Measurements from ENCODE around the gene GET4. TPM values are rescaled to one million over a fixed set of nuclear protein-coding genes. Genes with fewer than 3 reads are reported as not detected.

The GET4 gene
- total RNA-seq, 2 donors from 2014 or later, result 42.8 to 44.5 TPM

- Mint-ChIP-seq H3K4me1 (ENCODE audit: low read depth in 2 of 2) (peaks cover 48 to 63% of the 10 kb centered on the region in 2 donors), H3K27me3 (no peaks in the 10 kb centered on the region), H3K27ac (peak overlapping the region; percentile 39 to 47), H3K9me3 (no peaks in the 10 kb centered on the region), H3K36me3 (no peaks in the 10 kb centered on the region), H3K4me3 (peak overlapping the region; percentile 15)
- peak; percentile 41 for DNase-seq (ENCODE audit: low spot score)
- ATAC-seq, result no peak
Observed at GRCh38 chr7:927031-927671, 50.8 kb downstream of the GET4 start.

- Mint-ChIP-seq H3K4me1 (ENCODE audit: low read depth in 2 of 2) (peaks cover 48 to 54% of the 10 kb centered on the region in 2 donors), H3K27me3 (no peaks in the 10 kb centered on the region), H3K36me3 (no peaks in the 10 kb centered on the region), H3K9me3 (no peaks in the 10 kb centered on the region), H3K27ac (peak overlapping the region; percentile 77 to 93), H3K4me3 (peak overlapping the region; percentile 54)
- DNase-seq (ENCODE audit: low spot score), result peak; percentile 20
- ATAC-seq, result no peak
Observed at GRCh38 chr7:929311-929711, 53.0 kb downstream of the GET4 start.

- Mint-ChIP-seq H3K27me3 (no peaks in the 10 kb centered on the region), H3K9me3 (no peaks in the 10 kb centered on the region), H3K4me1 (ENCODE audit: low read depth in 2 of 2) (peaks cover 48 to 50% of the 10 kb centered on the region in 2 donors), H3K36me3 (no peaks in the 10 kb centered on the region), H3K4me3 (peak overlapping the region; percentile 20), H3K27ac (peak overlapping the region; percentile 77 to 93)
- ATAC-seq, result no peak
- peak; percentile 60 for DNase-seq (ENCODE audit: low spot score)
Observed at GRCh38 chr7:930975-931758, 54.8 kb downstream of the GET4 start.

GRCh38 chr7:931871-932650 lies 55.7 kb downstream of the GET4 start:
- DNase-seq (ENCODE audit: low spot score), result peak; percentile 59
- Mint-ChIP-seq H3K27me3 (no peaks in the 10 kb centered on the region), H3K36me3 (no peaks in the 10 kb centered on the region), H3K27ac (peak overlapping the region in 1 of 2 donors; percentile 93), H3K4me1 (ENCODE audit: low read depth in 2 of 2) (peaks cover 51 to 52% of the 10 kb centered on the region in 2 donors), H3K9me3 (no peaks in the 10 kb centered on the region), H3K4me3 (no peak overlapping the region)
- no peak for ATAC-seq

- DNase-seq (ENCODE audit: low spot score), result no peak
- H3K4me1 Mint-ChIP-seq (ENCODE audit: low read depth in 2 of 2), result peaks cover 46 to 47% of the 10 kb centered on the region in 2 donors
- H3K9me3 Mint-ChIP-seq, result no peaks in the 10 kb centered on the region
- no peak overlapping the region for H3K4me3 Mint-ChIP-seq
- H3K27ac Mint-ChIP-seq, result peak overlapping the region in 1 of 2 donors; percentile 61
- no peaks in the 10 kb centered on the region for H3K27me3 Mint-ChIP-seq
- H3K36me3 Mint-ChIP-seq, result no peaks in the 10 kb centered on the region
- ATAC-seq, result no peak
Observed at GRCh38 chr7:932651-932975, 56.3 kb downstream of the GET4 start.

GRCh38 chr7:934469-935163 lies 58.3 kb downstream of the GET4 start:
- no peaks in the 10 kb centered on the region for H3K27me3 Mint-ChIP-seq
- no peak overlapping the region for H3K27ac Mint-ChIP-seq
- H3K4me3 Mint-ChIP-seq, result no peak overlapping the region
- peak; percentile 54 for DNase-seq (ENCODE audit: low spot score)
- H3K4me1 Mint-ChIP-seq (ENCODE audit: low read depth in 2 of 2), result peaks cover 38 to 43% of the 10 kb centered on the region in 2 donors
- peaks cover under 1% of the 10 kb centered on the region for H3K36me3 Mint-ChIP-seq
- no peaks in the 10 kb centered on the region for H3K9me3 Mint-ChIP-seq
- no peak for ATAC-seq

GRCh38 chr7:935164-935873 lies 59.0 kb downstream of the GET4 start:
- H3K4me3 Mint-ChIP-seq, result no peak overlapping the region
- no peak overlapping the region for H3K27ac Mint-ChIP-seq
- no peaks in the 10 kb centered on the region for H3K27me3 Mint-ChIP-seq
- peaks cover 7% of the 10 kb centered on the region for H3K36me3 Mint-ChIP-seq
- ATAC-seq (no peak), DNase-seq (ENCODE audit: low spot score) (peak; percentile 60)
- H3K4me1 Mint-ChIP-seq (ENCODE audit: low read depth in 2 of 2), result peaks cover 38 to 43% of the 10 kb centered on the region in 2 donors
- no peaks in the 10 kb centered on the region for H3K9me3 Mint-ChIP-seq

GRCh38 chr7:935874-936385 lies 59.6 kb downstream of the GET4 start:
- peak overlapping the region; percentile 58 for H3K4me3 Mint-ChIP-seq
- H3K27me3 Mint-ChIP-seq, result no peaks in the 10 kb centered on the region

GRCh38 chr7:936386-937054 lies 60.2 kb downstream of the GET4 start:
- Mint-ChIP-seq H3K4me3 (peak overlapping the region; percentile 58), H3K4me1 (ENCODE audit: low read depth in 2 of 2) (peaks cover 39 to 44% of the 10 kb centered on the region in 2 donors), H3K9me3 (peaks cover 3% of the 10 kb centered on the region), H3K36me3 (peaks cover 19% of the 10 kb centered on the region), H3K27me3 (no peaks in the 10 kb centered on the region), H3K27ac (peak overlapping the region; percentile 75 to 90)
- peak; percentile 72 to 86 for ATAC-seq
- DNase-seq (ENCODE audit: low spot score), result peak; percentile 76

More at GRCh38 chr7:935874-936385, 59.6 kb downstream of the GET4 start:
- H3K9me3 Mint-ChIP-seq, result peaks cover under 1% of the 10 kb centered on the region
- H3K4me1 Mint-ChIP-seq (ENCODE audit: low read depth in 2 of 2), result peaks cover 39 to 45% of the 10 kb centered on the region in 2 donors
- peak; percentile 41 for DNase-seq (ENCODE audit: low spot score)
- peak overlapping the region; percentile 75 to 90 for H3K27ac Mint-ChIP-seq
- no peak for ATAC-seq
- H3K36me3 Mint-ChIP-seq, result peaks cover 13% of the 10 kb centered on the region

GRCh38 chr7:937856-938484 lies 61.6 kb downstream of the GET4 start:
- no peak for ATAC-seq
- peak; percentile 58 for DNase-seq (ENCODE audit: low spot score)
- Mint-ChIP-seq H3K27ac (peak overlapping the region; percentile 56 to 81), H3K4me1 (ENCODE audit: low read depth in 2 of 2) (peaks cover 43 to 45% of the 10 kb centered on the region in 2 donors), H3K4me3 (peak overlapping the region; percentile 36), H3K9me3 (peaks cover 9% of the 10 kb centered on the region), H3K27me3 (no peaks in the 10 kb centered on the region), H3K36me3 (peaks cover 22% of the 10 kb centered on the region)

- H3K36me3 Mint-ChIP-seq, result peaks cover 22% of the 10 kb centered on the region
- H3K27ac Mint-ChIP-seq, result peak overlapping the region; percentile 56 to 81
- peaks cover 43 to 45% of the 10 kb centered on the region in 2 donors for H3K4me1 Mint-ChIP-seq (ENCODE audit: low read depth in 2 of 2)
- no peaks in the 10 kb centered on the region for H3K27me3 Mint-ChIP-seq
- H3K9me3 Mint-ChIP-seq, result peaks cover 9% of the 10 kb centered on the region
- peak overlapping the region; percentile 36 for H3K4me3 Mint-ChIP-seq
- ATAC-seq (no peak), DNase-seq (ENCODE audit: low spot score) (peak; percentile 49)
Observed at GRCh38 chr7:938546-939185, 62.3 kb downstream of the GET4 start.
